Measurements from ENCODE around the gene ELMOD1.

Gene ELMOD1

GRCh38 chr11:107646783-107647182, 55.8 kb downstream of the ELMOD1 start:
- Histone ChIP-seq H3K27ac (ENCODE audit: low read length) (no peak overlapping the region), H3K4me3 (ENCODE audit: low read length in 2 of 2) (no peak overlapping the region), H3K36me3 (ENCODE audit: control insufficient read depth in 2 of 2, insufficient read depth in 2 of 2, low read length in 2 of 2) (no peaks in the 10 kb centered on the region), H3K9ac (ENCODE audit: low read length in 2 of 2) (no peak overlapping the region), H3K4me1 (ENCODE audit: control insufficient read depth, insufficient read depth, low read length) (no peaks in the 10 kb centered on the region), H3K27me3 (ENCODE audit: control insufficient read depth in 1 of 2, insufficient read depth in 2 of 2, low read length in 2 of 2) (no peaks in the 10 kb centered on the region), H3K9me3 (ENCODE audit: control insufficient read depth in 2 of 2, low read length in 2 of 2) (no peaks in the 10 kb centered on the region)

GRCh38 chr11:107648242-107648641, 57.3 kb downstream of the ELMOD1 start:
- Histone ChIP-seq H3K9ac (ENCODE audit: low read length in 2 of 2) (no peak overlapping the region), H3K4me3 (ENCODE audit: low read length in 2 of 2) (no peak overlapping the region), H3K27me3 (ENCODE audit: control insufficient read depth in 1 of 2, insufficient read depth in 2 of 2, low read length in 2 of 2) (no peaks in the 10 kb centered on the region), H3K4me1 (ENCODE audit: control insufficient read depth, insufficient read depth, low read length) (no peaks in the 10 kb centered on the region), H3K27ac (ENCODE audit: low read length) (no peak overlapping the region), H3K9me3 (ENCODE audit: control insufficient read depth in 2 of 2, low read length in 2 of 2) (no peaks in the 10 kb centered on the region), H3K36me3 (ENCODE audit: control insufficient read depth in 2 of 2, insufficient read depth in 2 of 2, low read length in 2 of 2) (no peaks in the 10 kb centered on the region)

- Histone ChIP-seq H3K36me3 (ENCODE audit: control insufficient read depth in 2 of 2, insufficient read depth in 2 of 2, low read length in 2 of 2) (no peaks in the 10 kb centered on the region), H3K9me3 (ENCODE audit: control insufficient read depth in 2 of 2, low read length in 2 of 2) (no peaks in the 10 kb centered on the region), H3K9ac (ENCODE audit: low read length in 2 of 2) (no peak overlapping the region), H3K27ac (ENCODE audit: low read length) (no peak overlapping the region), H3K4me1 (ENCODE audit: control insufficient read depth, insufficient read depth, low read length) (no peaks in the 10 kb centered on the region), H3K4me3 (ENCODE audit: low read length in 2 of 2) (no peak overlapping the region), H3K27me3 (ENCODE audit: control insufficient read depth in 1 of 2, insufficient read depth in 2 of 2, low read length in 2 of 2) (no peaks in the 10 kb centered on the region)
Observed at GRCh38 chr11:107651672-107652071, 60.7 kb downstream of the ELMOD1 start.

GRCh38 chr11:107653076-107653475, 62.1 kb downstream of the ELMOD1 start:
- Histone ChIP-seq H3K4me1 (ENCODE audit: control insufficient read depth, insufficient read depth, low read length) (no peaks in the 10 kb centered on the region), H3K36me3 (ENCODE audit: control insufficient read depth in 2 of 2, insufficient read depth in 2 of 2, low read length in 2 of 2) (no peaks in the 10 kb centered on the region), H3K9me3 (ENCODE audit: control insufficient read depth in 2 of 2, low read length in 2 of 2) (no peaks in the 10 kb centered on the region), H3K27me3 (ENCODE audit: control insufficient read depth in 1 of 2, insufficient read depth in 2 of 2, low read length in 2 of 2) (no peaks in the 10 kb centered on the region), H3K9ac (ENCODE audit: low read length in 2 of 2) (no peak overlapping the region), H3K27ac (ENCODE audit: low read length) (no peak overlapping the region), H3K4me3 (ENCODE audit: low read length in 2 of 2) (no peak overlapping the region)

GRCh38 chr11:107655602-107656001, 64.7 kb downstream of the ELMOD1 start:
- Histone ChIP-seq H3K9me3 (ENCODE audit: control insufficient read depth in 2 of 2, low read length in 2 of 2) (no peaks in the 10 kb centered on the region), H3K27ac (ENCODE audit: low read length) (no peak overlapping the region), H3K9ac (ENCODE audit: low read length in 2 of 2) (no peak overlapping the region), H3K4me3 (ENCODE audit: low read length in 2 of 2) (no peak overlapping the region), H3K27me3 (ENCODE audit: control insufficient read depth in 1 of 2, insufficient read depth in 2 of 2, low read length in 2 of 2) (no peaks in the 10 kb centered on the region), H3K36me3 (ENCODE audit: control insufficient read depth in 2 of 2, insufficient read depth in 2 of 2, low read length in 2 of 2) (no peaks in the 10 kb centered on the region), H3K4me1 (ENCODE audit: control insufficient read depth, insufficient read depth, low read length) (no peaks in the 10 kb centered on the region)

- H3K36me3 ChIP-seq (ENCODE audit: control insufficient read depth in 2 of 2, insufficient read depth in 2 of 2, low read length in 2 of 2), result no peaks in the 10 kb centered on the region
- no peaks in the 10 kb centered on the region for H3K4me1 ChIP-seq (ENCODE audit: control insufficient read depth, insufficient read depth, low read length)
- no peak overlapping the region for H3K4me3 ChIP-seq (ENCODE audit: low read length in 2 of 2)
- H3K9me3 ChIP-seq (ENCODE audit: control insufficient read depth in 2 of 2, low read length in 2 of 2), result no peaks in the 10 kb centered on the region
- H3K27me3 ChIP-seq (ENCODE audit: control insufficient read depth in 1 of 2, insufficient read depth in 2 of 2, low read length in 2 of 2), result no peaks in the 10 kb centered on the region
- H3K27ac ChIP-seq (ENCODE audit: low read length), result no peak overlapping the region
- no peak overlapping the region for H3K9ac ChIP-seq (ENCODE audit: low read length in 2 of 2)
Observed at GRCh38 chr11:107659310-107659709, 68.4 kb downstream of the ELMOD1 start.

- peaks cover 0 to under 1% of the 10 kb centered on the region in 2 donors for H3K27me3 ChIP-seq (ENCODE audit: control insufficient read depth in 1 of 2, insufficient read depth in 2 of 2, low read length in 2 of 2)
- H3K4me3 ChIP-seq (ENCODE audit: low read length in 2 of 2), result no peak overlapping the region
- no peaks in the 10 kb centered on the region for H3K9me3 ChIP-seq (ENCODE audit: control insufficient read depth in 2 of 2, low read length in 2 of 2)
- H3K9ac ChIP-seq (ENCODE audit: low read length in 2 of 2), result no peak overlapping the region
- H3K36me3 ChIP-seq (ENCODE audit: control insufficient read depth in 2 of 2, insufficient read depth in 2 of 2, low read length in 2 of 2), result no peaks in the 10 kb centered on the region
- no peak overlapping the region for H3K27ac ChIP-seq (ENCODE audit: low read length)
- H3K4me1 ChIP-seq (ENCODE audit: control insufficient read depth, insufficient read depth, low read length), result no peaks in the 10 kb centered on the region
Observed at GRCh38 chr11:107660066-107660465, 69.1 kb downstream of the ELMOD1 start.

- Histone ChIP-seq H3K4me1 (ENCODE audit: control insufficient read depth, insufficient read depth, low read length) (no peaks in the 10 kb centered on the region), H3K36me3 (ENCODE audit: control insufficient read depth in 2 of 2, insufficient read depth in 2 of 2, low read length in 2 of 2) (no peaks in the 10 kb centered on the region), H3K27me3 (ENCODE audit: control insufficient read depth in 1 of 2, insufficient read depth in 2 of 2, low read length in 2 of 2) (peaks cover 0 to 2% of the 10 kb centered on the region in 2 donors), H3K9me3 (ENCODE audit: control insufficient read depth in 2 of 2, low read length in 2 of 2) (no peaks in the 10 kb centered on the region), H3K9ac (ENCODE audit: low read length in 2 of 2) (no peak overlapping the region), H3K27ac (ENCODE audit: low read length) (no peak overlapping the region), H3K4me3 (ENCODE audit: low read length in 2 of 2) (no peak overlapping the region)
Observed at GRCh38 chr11:107661656-107662055, 70.7 kb downstream of the ELMOD1 start.

GRCh38 chr11:107665018-107665417, 74.1 kb downstream of the ELMOD1 start:
- H3K9me3 ChIP-seq (ENCODE audit: control insufficient read depth in 2 of 2, low read length in 2 of 2), result no peaks in the 10 kb centered on the region
- no peaks in the 10 kb centered on the region for H3K36me3 ChIP-seq (ENCODE audit: control insufficient read depth in 2 of 2, insufficient read depth in 2 of 2, low read length in 2 of 2)
- H3K4me3 ChIP-seq (ENCODE audit: low read length in 2 of 2), result no peak overlapping the region
- H3K4me1 ChIP-seq (ENCODE audit: control insufficient read depth, insufficient read depth, low read length), result no peaks in the 10 kb centered on the region
- peaks cover 0 to 5% of the 10 kb centered on the region in 2 donors for H3K27me3 ChIP-seq (ENCODE audit: control insufficient read depth in 1 of 2, insufficient read depth in 2 of 2, low read length in 2 of 2)
- H3K9ac ChIP-seq (ENCODE audit: low read length in 2 of 2), result no peak overlapping the region
- H3K27ac ChIP-seq (ENCODE audit: low read length), result no peak overlapping the region

GRCh38 chr11:107666911-107667613, 76.1 kb downstream of the ELMOD1 start:
- H3K27me3 ChIP-seq (ENCODE audit: control insufficient read depth in 1 of 2, insufficient read depth in 2 of 2, low read length in 2 of 2), result peaks cover 0 to 5% of the 10 kb centered on the region in 2 donors
- no peak overlapping the region for H3K27ac ChIP-seq (ENCODE audit: low read length)
- H3K9me3 ChIP-seq (ENCODE audit: control insufficient read depth in 2 of 2, low read length in 2 of 2), result no peaks in the 10 kb centered on the region
- H3K36me3 ChIP-seq (ENCODE audit: control insufficient read depth in 2 of 2, insufficient read depth in 2 of 2, low read length in 2 of 2), result no peaks in the 10 kb centered on the region
- H3K4me1 ChIP-seq (ENCODE audit: control insufficient read depth, insufficient read depth, low read length), result no peaks in the 10 kb centered on the region
- H3K9ac ChIP-seq (ENCODE audit: low read length in 2 of 2), result no peak overlapping the region
- H3K4me3 ChIP-seq (ENCODE audit: low read length in 2 of 2), result no peak overlapping the region

GRCh38 chr11:107669191-107669740, 78.3 kb downstream of the ELMOD1 start:
- H3K36me3 ChIP-seq (ENCODE audit: control insufficient read depth in 2 of 2, insufficient read depth in 2 of 2, low read length in 2 of 2), result no peaks in the 10 kb centered on the region

More at GRCh38 chr11:107669191-107669740, 78.3 kb downstream of the ELMOD1 start:
- no peak overlapping the region for H3K9ac ChIP-seq (ENCODE audit: low read length in 2 of 2)
- no peak overlapping the region for H3K4me3 ChIP-seq (ENCODE audit: low read length in 2 of 2)
- no peak overlapping the region for H3K27ac ChIP-seq (ENCODE audit: low read length)
- H3K27me3 ChIP-seq (ENCODE audit: control insufficient read depth in 1 of 2, insufficient read depth in 2 of 2, low read length in 2 of 2), result peaks cover 0 to 5% of the 10 kb centered on the region in 2 donors
- no peaks in the 10 kb centered on the region for H3K4me1 ChIP-seq (ENCODE audit: control insufficient read depth, insufficient read depth, low read length)
- H3K9me3 ChIP-seq (ENCODE audit: control insufficient read depth in 2 of 2, low read length in 2 of 2), result no peaks in the 10 kb centered on the region
